OCI-LY1 (cell line): Measurements from ENCODE around the gene POU6F2.
"Not testable (repeated sequence)": the region's sequence is repeated elsewhere in the genome, so short reads cannot be mapped to it uniquely, and the experiment has no call there.

Experiments used
- H2AFZ ChIP-seq: fragments of 200-600 bp; sonication (generic), shearing (Covaris generic); 2 replicates; pipeline ENCODE4 v1.6.0; 2014; ENCODE audit warnings: antibody characterized with exemption, mild to moderate bottlenecking, low read length
- H3F3A ChIP-seq: fragments of 200-600 bp; sonication (generic), shearing (Covaris generic); 2 replicates; pipeline ENCODE4 v1.6.0; 2014; ENCODE audit warnings: mild to moderate bottlenecking, antibody characterized with exemption, low read length, moderate library complexity; ENCODE audit not compliant: insufficient read depth
- H3K27ac ChIP-seq: fragments of 200-600 bp; sonication (generic); 2 replicates; pipeline ENCODE4 v1.5.1; 2014; ENCODE audit warnings: low read length, mixed run types, mild to moderate bottlenecking, low read depth; ENCODE audit not compliant: poor library complexity, severe bottlenecking
- H3K27me3 ChIP-seq: fragments of 200-600 bp; sonication (generic); 2 replicates; pipeline ENCODE4 v1.6.0; 2014; ENCODE audit warnings: antibody characterized with exemption, mild to moderate bottlenecking, low read length, moderate library complexity; ENCODE audit not compliant: insufficient read depth
- H3K36me3 ChIP-seq: fragments of 200-600 bp; sonication (generic); 2 replicates; pipeline ENCODE4 v1.6.1; 2014; ENCODE audit warnings: mild to moderate bottlenecking, antibody characterized with exemption, low read length, moderate library complexity, mixed read lengths; ENCODE audit not compliant: insufficient read depth
- H3K4me1 ChIP-seq: fragments of 200-600 bp; sonication (generic); 2 replicates; pipeline ENCODE4 v1.5.1; 2014; ENCODE audit warnings: mild to moderate bottlenecking, low read length, moderate library complexity; ENCODE audit not compliant: insufficient read depth, severe bottlenecking
- H3K4me2 ChIP-seq: fragments of 200-600 bp; sonication (generic), shearing (Covaris generic); 2 replicates; pipeline ENCODE4 v1.6.1; 2014; ENCODE audit warnings: low read length
- H3K4me3 ChIP-seq: fragments of 200-600 bp; sonication (generic); 2 replicates; pipeline ENCODE4 v1.5.1; 2014; ENCODE audit warnings: low read length, low read depth, mild to moderate bottlenecking, mixed read lengths; ENCODE audit not compliant: poor library complexity, severe bottlenecking
- H3K79me2 ChIP-seq: fragments of 200-600 bp; shearing (Covaris generic); 2 replicates; pipeline ENCODE4 v1.6.1; 2016; ENCODE audit warnings: mixed run types, low read length, mixed read lengths; ENCODE audit not compliant: insufficient read depth
- H3K9ac ChIP-seq: fragments of 200-600 bp; sonication (generic), shearing (Covaris generic); 2 replicates; pipeline ENCODE4 v1.6.1; 2014; ENCODE audit warnings: mild to moderate bottlenecking, low read length, mixed read lengths
- H3K9me2 ChIP-seq: fragments of 200-600 bp; sonication (generic), shearing (Covaris generic); 2 replicates; pipeline ENCODE4 v1.6.1; 2014; ENCODE audit warnings: low read depth, mild to moderate bottlenecking, low read length, mixed read lengths
- H3K9me3 ChIP-seq: fragments of 200-600 bp; shearing (Covaris generic); 2 replicates; pipeline ENCODE4 v1.6.1; 2014; ENCODE audit warnings: low read length, mixed read lengths
- H4K20me1 ChIP-seq: fragments of 200-600 bp; sonication (generic), shearing (Covaris generic); 2 replicates; pipeline ENCODE4 v1.6.0; 2016; ENCODE audit warnings: mild to moderate bottlenecking, low read length; ENCODE audit not compliant: insufficient read depth
- EZH2 ChIP-seq: fragments of 200-600 bp; sonication (generic), shearing (Covaris generic); IDR thresholded peaks from 2 replicates; pipeline ENCODE4 v1.8.0; 2017; ENCODE audit warnings: borderline replicate concordance, mixed run types, mild to moderate bottlenecking, antibody characterized with exemption, low read length, moderate library complexity, mixed read lengths
- TF ChIP-seq, protein P1 (sequence below): fragments of 200-600 bp; sonication (generic), shearing (Covaris generic); IDR thresholded peaks from 2 replicates; pipeline ENCODE4 v1.5.1; 2017; ENCODE audit warnings: mild to moderate bottlenecking, antibody characterized with exemption, low read length, moderate library complexity, mixed read lengths

POU6F2 gene

DNA sequence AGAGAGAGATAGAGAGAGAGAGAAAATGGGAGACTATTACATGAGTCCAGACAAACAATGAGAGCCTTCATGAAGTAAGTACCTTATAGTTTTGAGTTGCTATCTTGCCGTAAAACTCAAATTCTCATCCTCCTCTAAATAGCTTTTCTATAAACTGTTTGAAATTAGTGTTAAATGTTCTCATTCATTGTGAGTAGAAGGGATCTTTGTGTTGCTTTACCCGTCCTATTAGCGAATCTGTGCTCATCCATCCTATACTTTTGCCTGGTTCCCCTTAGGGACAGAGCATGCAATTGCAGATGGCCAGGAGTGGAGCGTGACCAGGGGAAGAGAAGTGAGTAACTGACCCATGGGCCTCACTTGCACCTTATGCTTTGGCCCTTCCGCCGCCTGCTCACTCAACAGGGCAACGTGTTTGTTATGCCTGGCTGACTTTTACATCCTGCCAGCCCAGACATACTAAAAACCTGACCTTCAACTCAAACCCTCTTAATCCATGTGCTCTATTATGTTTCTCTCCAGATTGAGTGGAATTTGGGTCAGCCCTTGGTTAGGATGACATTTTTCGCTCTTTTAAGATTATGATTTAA is 344.3 kb downstream of the POU6F2 start:
- H3K27me3 ChIP-seq, result no peaks in the 10 kb centered on the region
- H3K4me3 ChIP-seq, result no peak overlapping the region
- H3K9me3 ChIP-seq, result no peaks in the 10 kb centered on the region
- H2AFZ ChIP-seq, result no peak overlapping the region
- no peak overlapping the region for H3K27ac ChIP-seq
- no peaks in the 10 kb centered on the region for H3F3A ChIP-seq
- H4K20me1 ChIP-seq, result no peaks in the 10 kb centered on the region
- no peak overlapping the region for H3K9ac ChIP-seq
- no peaks in the 10 kb centered on the region for H3K79me2 ChIP-seq
- no peaks in the 10 kb centered on the region for H3K9me2 ChIP-seq
- no peak overlapping the region for H3K4me2 ChIP-seq
- TF ChIP-seq, protein P1, sequence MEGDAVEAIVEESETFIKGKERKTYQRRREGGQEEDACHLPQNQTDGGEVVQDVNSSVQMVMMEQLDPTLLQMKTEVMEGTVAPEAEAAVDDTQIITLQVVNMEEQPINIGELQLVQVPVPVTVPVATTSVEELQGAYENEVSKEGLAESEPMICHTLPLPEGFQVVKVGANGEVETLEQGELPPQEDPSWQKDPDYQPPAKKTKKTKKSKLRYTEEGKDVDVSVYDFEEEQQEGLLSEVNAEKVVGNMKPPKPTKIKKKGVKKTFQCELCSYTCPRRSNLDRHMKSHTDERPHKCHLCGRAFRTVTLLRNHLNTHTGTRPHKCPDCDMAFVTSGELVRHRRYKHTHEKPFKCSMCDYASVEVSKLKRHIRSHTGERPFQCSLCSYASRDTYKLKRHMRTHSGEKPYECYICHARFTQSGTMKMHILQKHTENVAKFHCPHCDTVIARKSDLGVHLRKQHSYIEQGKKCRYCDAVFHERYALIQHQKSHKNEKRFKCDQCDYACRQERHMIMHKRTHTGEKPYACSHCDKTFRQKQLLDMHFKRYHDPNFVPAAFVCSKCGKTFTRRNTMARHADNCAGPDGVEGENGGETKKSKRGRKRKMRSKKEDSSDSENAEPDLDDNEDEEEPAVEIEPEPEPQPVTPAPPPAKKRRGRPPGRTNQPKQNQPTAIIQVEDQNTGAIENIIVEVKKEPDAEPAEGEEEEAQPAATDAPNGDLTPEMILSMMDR, result no peak
- no peak for TF ChIP-seq EZH2
- H3K36me3 ChIP-seq, result no peaks in the 10 kb centered on the region
- no peaks in the 10 kb centered on the region for H3K4me1 ChIP-seq

DNA sequence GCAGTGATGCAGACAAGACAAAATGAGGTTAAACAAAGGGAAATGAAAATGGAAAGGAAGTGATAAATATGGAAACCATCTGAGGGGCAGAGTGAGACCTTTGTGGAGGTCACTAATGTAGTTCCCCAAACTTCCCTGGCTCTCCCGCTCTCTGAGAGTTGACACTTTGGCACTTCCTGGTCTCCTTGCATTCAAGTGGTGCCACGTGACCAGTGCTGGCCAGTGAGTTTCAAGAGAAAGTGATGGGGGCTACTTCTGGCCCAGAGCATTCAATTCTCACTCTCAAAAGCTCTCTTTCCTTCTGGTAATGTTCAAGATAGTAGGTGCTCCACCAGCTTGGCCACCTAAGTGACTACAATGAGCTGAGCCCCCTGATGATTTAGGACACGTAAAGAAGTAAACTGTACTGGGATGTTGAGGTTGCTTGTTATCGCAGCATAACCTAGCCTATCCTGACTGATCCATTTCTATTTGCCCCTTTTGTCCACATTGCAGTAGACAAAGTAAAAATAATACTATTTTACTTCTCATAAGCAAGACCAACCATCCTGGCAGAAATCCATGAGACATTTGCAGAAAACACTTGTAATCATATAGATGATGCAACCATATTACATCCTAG is 346.5 kb downstream of the POU6F2 start:
- Histone ChIP-seq H4K20me1 (no peaks in the 10 kb centered on the region), H2AFZ (no peak overlapping the region), H3K27me3 (no peaks in the 10 kb centered on the region), H3K4me2 (no peak overlapping the region), H3K36me3 (no peaks in the 10 kb centered on the region), H3K4me3 (no peak overlapping the region), H3K27ac (no peak overlapping the region), H3K9me2 (no peaks in the 10 kb centered on the region), H3K9me3 (no peaks in the 10 kb centered on the region), H3K4me1 (no peaks in the 10 kb centered on the region), H3F3A (no peaks in the 10 kb centered on the region), H3K79me2 (no peaks in the 10 kb centered on the region), H3K9ac (no peak overlapping the region)
- TF ChIP-seq, protein P1, result no peak
- TF ChIP-seq EZH2, result no peak

DNA sequence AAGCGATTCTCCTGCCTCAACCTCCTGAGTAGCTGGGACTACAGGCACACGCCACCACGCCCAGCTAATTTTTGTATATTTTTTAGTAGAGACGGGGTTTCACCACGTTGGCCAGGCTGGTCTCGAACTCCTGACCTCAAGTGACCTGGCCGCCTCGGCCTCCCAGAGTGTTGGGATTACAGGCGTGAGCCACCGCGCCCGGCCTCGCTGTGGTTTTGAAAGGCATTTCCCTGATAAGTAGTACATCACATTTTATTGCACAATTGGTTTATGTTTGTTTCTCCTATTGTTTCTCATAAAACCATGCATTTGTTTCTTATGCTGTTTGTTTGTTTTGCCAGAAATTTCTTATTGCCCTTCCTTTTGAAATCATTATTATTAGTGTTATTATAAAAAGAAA is 353.9 kb downstream of the POU6F2 start:
- H3K9me3 ChIP-seq, H3F3A ChIP-seq, H4K20me1 ChIP-seq, H3K36me3 ChIP-seq, H3K4me1 ChIP-seq, H3K4me3 ChIP-seq, H3K27ac ChIP-seq, H3K9me2 ChIP-seq, H3K4me2 ChIP-seq, H3K27me3 ChIP-seq, H3K79me2 ChIP-seq, H3K9ac ChIP-seq, H2AFZ ChIP-seq: not testable (repeated sequence)

DNA sequence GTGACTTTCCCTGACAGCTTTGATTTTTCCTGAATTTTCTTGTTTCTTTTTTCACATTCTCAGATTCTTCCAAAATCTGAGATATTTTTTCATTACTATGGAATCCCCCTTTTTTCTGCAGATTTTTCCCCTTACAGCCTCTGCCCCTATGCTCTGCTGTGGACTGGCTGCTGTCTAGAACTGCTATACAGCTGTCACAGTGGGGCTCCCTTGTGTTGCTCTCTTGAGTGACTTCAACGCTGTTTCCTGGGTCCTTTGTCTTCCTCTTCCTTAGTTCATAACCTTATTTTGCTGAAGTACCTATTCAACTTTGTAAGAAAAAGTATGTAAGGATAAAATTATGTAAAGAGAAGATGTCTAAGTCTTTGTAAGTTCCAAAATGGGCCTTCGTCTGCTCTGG is 354.4 kb downstream of the POU6F2 start:
- Histone ChIP-seq H3K4me3 (no peak overlapping the region), H3K4me2 (no peak overlapping the region), H3K27ac (no peak overlapping the region), H3K9me2 (no peaks in the 10 kb centered on the region), H3K27me3 (no peaks in the 10 kb centered on the region), H2AFZ (no peak overlapping the region), H3K9me3 (no peaks in the 10 kb centered on the region), H3F3A (no peaks in the 10 kb centered on the region), H3K4me1 (no peaks in the 10 kb centered on the region), H3K9ac (no peak overlapping the region), H3K79me2 (no peaks in the 10 kb centered on the region), H3K36me3 (no peaks in the 10 kb centered on the region), H4K20me1 (no peaks in the 10 kb centered on the region)
- TF ChIP-seq, protein P1, result no peak
- no peak for TF ChIP-seq EZH2
